Heart left ventricle (tissue), 13 donors: ENCODE data around the gene NR1D1.

Source experiments
- POLR2A ChIP-seq, 2 donors: fragments of 450-650 bp; IDR thresholded peaks; one replicate each; pipeline ENCODE4 v1.6.1; 2017; ENCODE audit warnings: antibody characterized with exemption in 2 of 2, mild to moderate bottlenecking in 2 of 2, moderate library complexity in 2 of 2
- TF ChIP-seq, protein P1 (sequence below), 12 donors: fragments of 200-600 bp; sonication (generic) in 4 of 12; IDR thresholded peaks; one replicate each; pipeline versions ENCODE4 v1.5.0 to v1.8.0; 2018 to 2022; ENCODE audit warnings: antibody characterized with exemption in 12 of 12, mild to moderate bottlenecking in 5 of 12
- donor health status: ischemic (EF 13 %, LVEDD 7.1; RV severe dilation, severe dysfunction).
- donor health status: DM: no; HTN: yes; CAD: no.
- donor health status: DM: no; HTN: no; CAD: no.
- donor health status: ischemic (EF 25% LVEDD 6.9; RV normal size, moderate dysfunction).
- donor health status: ischemic (EF 25% LVEDD 5.7; RV mildly dilated, moderate dysfunction).
- donor health status: ischemic (EF 35%, LVEDD 5.7; RV mildly dilated, moderate dysfunction).
- donor health status: nonischemic (EF 11% LVEDD 7.7; RV severe dilation, severe dysfunction).
- donor health status: DM: yes; HTN: yes; CAD: no.
- donor health status: PGD.
- donor health status: ischemic (EF 29% LVEDD 5.4; RV normal size, mild dysfunction).
- donor health status: nonischemic (EF 23%, LVEDD 6.1; RV moderate dilation, normal function).

DNA sequence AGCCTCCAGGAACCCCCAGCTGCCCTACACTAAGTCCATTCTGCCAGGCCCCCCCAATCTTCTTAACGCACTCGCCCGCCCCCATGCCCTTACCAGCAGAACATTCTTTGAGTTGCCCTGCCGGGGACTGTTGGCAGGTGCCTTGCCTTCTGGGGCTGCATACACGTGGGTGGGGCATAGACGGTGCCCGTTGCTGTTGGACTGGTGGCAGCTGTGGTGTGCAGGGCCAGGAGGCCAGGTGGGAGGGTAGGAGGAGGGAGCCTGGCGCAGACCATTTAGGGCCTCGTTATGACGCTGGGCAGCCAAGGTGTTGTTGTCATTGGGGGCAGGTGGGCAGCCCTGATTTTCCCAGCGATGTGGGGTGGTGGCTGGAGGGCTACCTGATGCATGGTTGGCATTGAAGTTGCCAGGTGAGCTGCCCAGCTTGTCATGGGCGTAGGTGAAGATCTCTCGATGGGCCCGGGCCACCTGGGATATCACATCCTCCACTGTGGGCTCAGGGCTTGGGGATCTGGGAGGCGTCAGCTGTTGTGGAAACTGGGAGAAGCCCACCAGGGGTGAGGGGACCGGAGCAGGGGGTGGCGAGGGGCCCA lies 4.9 kb downstream of the NR1D1 start:
- TF ChIP-seq, protein P1, sequence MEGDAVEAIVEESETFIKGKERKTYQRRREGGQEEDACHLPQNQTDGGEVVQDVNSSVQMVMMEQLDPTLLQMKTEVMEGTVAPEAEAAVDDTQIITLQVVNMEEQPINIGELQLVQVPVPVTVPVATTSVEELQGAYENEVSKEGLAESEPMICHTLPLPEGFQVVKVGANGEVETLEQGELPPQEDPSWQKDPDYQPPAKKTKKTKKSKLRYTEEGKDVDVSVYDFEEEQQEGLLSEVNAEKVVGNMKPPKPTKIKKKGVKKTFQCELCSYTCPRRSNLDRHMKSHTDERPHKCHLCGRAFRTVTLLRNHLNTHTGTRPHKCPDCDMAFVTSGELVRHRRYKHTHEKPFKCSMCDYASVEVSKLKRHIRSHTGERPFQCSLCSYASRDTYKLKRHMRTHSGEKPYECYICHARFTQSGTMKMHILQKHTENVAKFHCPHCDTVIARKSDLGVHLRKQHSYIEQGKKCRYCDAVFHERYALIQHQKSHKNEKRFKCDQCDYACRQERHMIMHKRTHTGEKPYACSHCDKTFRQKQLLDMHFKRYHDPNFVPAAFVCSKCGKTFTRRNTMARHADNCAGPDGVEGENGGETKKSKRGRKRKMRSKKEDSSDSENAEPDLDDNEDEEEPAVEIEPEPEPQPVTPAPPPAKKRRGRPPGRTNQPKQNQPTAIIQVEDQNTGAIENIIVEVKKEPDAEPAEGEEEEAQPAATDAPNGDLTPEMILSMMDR (IDR thresholded peaks at IDR 0.05) = no peak
- TF ChIP-seq POLR2A (IDR thresholded peaks at IDR 0.05) = no peak
